Measurements from ENCODE around the gene LYRM4.

The LYRM4 gene

DNA sequence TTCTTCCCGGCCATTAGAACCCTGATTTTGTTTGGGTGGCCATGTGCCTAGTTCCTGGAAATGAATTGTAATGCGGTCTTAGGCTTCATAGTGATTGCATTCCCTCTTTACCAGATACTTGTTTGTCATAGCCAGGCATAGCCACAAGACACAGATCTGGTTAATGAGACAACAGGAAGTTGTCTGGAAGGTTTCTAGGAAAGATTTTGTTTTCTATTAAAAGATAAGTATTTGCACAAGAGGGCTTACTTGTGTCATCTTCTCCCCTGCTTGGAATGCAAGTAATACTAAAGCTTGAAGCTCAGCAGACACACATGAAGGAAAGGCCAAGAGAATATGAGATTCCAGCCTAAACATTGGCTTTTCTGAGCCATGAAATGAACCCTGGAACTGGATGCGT is 13.5 kb upstream of the LYRM4 start:
- TF ChIP-seq, protein P1, sequence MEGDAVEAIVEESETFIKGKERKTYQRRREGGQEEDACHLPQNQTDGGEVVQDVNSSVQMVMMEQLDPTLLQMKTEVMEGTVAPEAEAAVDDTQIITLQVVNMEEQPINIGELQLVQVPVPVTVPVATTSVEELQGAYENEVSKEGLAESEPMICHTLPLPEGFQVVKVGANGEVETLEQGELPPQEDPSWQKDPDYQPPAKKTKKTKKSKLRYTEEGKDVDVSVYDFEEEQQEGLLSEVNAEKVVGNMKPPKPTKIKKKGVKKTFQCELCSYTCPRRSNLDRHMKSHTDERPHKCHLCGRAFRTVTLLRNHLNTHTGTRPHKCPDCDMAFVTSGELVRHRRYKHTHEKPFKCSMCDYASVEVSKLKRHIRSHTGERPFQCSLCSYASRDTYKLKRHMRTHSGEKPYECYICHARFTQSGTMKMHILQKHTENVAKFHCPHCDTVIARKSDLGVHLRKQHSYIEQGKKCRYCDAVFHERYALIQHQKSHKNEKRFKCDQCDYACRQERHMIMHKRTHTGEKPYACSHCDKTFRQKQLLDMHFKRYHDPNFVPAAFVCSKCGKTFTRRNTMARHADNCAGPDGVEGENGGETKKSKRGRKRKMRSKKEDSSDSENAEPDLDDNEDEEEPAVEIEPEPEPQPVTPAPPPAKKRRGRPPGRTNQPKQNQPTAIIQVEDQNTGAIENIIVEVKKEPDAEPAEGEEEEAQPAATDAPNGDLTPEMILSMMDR (conservative IDR thresholded peaks at IDR 0.05) = no peak
- H3K27ac ChIP-seq = no peak overlapping the region

DNA sequence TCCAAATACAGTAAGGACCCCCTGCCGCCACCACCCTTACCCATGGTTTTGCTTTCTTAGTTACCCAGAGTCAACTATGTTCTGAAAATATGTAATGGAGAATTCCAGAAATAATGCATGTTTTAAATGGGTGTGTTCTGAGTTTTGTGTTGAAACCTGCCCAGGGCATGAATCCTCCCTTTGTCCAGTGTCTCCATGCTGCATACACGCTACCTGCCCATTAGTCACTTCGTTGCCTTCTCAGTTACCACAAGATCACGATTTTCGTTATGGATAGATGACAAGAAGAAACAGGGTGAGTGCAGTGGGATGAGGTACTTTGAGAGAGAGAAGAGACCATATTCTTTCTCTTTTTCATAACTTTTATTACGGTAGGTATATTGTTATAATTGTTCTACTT is 11.2 kb upstream of the LYRM4 start:
- TF ChIP-seq, protein P1 (conservative IDR thresholded peaks at IDR 0.05) = no peak

DNA sequence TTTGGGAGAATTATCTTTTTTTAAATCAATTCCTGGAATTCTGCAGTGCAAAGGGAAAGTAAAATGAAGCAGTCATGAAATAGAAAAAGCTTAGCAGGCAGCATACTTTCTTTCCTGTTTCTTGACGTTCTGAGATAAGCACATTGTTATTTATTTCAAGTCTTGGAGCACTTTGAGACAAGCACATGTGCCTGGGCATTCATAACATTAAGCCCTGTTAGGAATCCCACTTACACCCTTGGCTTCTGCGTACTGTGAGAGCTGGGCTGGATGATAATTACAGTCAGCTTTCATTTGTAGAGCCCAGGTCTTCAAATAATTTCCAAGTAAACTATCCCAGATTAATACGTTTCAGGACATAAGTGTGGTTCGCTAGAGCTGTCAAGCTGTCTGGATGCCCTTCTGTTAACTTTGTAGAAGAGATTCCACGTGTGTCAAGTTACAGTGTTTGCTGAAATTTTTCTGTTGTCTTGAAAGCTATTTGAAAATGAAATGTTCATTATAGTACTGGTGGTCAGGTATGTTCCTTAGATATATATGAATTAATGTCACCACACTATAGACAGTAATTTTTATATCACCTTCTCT is 9.4 kb upstream of the LYRM4 start:
- H3K27ac ChIP-seq = no peak overlapping the region
- TF ChIP-seq, protein P1 (conservative IDR thresholded peaks at IDR 0.05) = no peak

More for the DNA sequence above, 11.2 kb upstream of the LYRM4 start:
- no peak overlapping the region for H3K27ac ChIP-seq

DNA sequence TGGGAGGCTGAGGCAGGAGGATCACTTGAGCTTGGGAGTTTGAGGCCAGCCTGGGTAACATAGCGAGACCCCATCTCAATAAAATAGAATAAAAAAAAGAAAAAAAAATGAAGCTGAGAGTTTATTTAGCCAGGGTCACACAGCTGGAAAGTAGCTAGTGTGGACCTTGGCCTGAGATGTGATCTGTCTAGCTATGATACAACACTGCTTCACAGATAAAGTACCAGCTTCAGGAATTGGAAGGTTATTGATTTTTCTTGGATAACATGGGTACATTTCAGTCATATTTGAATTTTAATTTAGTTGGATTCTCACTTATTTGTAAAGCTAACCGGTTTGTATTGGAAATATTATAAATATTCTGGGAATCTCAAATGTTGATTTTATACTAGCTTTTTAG is 5.7 kb upstream of the LYRM4 start:
- H3K27ac ChIP-seq = no peak overlapping the region
- TF ChIP-seq, protein P1 (conservative IDR thresholded peaks at IDR 0.05) = no peak

DNA sequence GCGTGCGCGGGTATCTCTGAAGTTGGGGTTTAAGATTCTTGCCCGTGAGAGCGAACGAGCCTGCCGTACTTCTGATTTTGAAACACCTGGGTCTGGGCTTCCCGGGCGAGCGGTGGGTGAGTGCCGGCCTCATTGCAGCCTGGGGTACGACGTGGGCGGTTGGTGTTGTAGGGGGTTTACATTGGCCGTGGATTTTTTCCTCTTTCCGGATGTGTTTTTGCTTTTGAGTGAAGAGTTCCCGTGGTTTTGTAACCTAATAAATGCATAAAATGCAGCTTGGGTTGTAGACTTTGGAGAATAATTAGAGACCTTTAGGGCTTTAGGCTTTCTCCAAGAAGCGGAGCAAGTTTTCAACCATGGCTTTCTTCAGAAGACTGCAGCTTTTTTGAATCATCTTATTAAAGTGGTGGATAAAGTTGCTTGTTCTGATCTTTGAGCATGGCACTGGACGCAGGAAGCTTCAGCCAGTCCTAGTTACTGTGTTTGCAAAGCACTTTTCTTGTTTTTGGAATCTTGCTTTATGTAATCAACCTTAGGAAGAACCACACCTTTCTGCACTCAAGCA is 877 bp upstream of the LYRM4 start:
- TF ChIP-seq, protein P1 (conservative IDR thresholded peaks at IDR 0.05) = no peak
- H3K27ac ChIP-seq = peak overlapping the region; percentile 89

DNA sequence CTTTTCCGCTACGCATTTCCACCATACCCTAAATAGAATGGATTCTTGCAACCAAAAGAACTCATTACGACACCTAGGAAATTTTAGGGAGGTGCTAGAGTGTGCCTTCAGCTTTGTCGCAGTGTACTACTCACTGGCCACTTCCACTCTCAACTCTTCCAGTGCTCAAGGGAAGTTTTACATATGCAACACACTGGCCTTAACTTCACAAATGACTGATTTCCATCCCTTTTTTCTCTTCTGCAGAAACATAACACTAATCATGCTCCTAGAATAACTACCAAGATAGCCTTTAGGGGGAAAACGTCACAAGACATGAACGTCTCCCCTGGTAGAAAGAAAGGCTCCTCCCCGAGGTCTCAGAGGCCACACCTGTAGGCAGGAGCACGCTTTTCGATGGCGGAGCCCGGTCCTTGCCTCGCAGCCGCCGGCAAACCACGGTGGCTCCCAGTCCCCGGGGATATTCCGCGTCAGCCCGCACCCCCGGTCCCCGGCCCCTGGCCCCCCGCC is 584 bp downstream of the LYRM4 start:
- peak overlapping the region; percentile 89 for H3K27ac ChIP-seq
- TF ChIP-seq, protein P1 (conservative IDR thresholded peaks at IDR 0.05) = no peak

DNA sequence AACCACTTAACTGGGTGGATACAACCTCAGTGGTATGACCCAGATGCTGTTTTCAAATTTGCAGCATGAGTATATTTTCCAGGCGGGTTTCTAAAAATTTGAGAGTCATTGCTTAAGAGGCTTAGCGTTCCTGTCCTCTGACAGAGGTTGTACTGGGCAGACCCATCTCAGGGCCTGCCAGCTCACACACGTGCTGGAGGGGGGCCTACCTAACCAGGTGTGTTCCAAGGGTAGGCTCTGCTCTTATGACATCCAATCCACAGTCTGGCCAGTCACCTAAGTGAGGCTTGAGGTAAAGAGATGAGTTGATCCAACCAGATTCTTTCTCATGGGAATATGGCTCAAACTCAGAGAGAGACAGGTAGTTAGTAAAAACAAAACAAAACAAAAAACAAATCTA is 1.3 kb downstream of the LYRM4 start:
- TF ChIP-seq, protein P1 (conservative IDR thresholded peaks at IDR 0.05) = no peak
- H3K27ac ChIP-seq = peak overlapping the region; percentile 89

Measured in VCaP (cell line).